Measurements from ENCODE around the gene ALDH1A1.

Gene ALDH1A1

DNA sequence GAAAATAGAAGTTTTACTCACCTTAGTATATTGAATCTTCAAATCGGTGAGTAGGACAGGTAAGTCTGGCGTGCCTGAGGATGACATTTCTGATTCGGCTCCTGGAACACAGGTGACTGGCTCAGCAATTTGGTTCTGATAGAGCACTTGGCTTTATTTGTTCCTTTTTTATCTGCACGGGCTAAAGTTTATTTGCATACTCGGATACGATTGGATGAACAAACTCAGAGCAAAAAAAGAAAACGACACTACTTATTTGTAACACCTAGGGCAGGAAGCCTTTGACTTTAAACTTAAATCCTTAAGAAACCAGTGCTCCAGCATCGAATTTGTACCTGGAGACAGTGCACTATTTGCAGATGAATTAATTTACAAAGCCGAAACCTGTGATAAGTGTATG, at the start of gene ALDH1A1:
ALDH1A1 (minus strand) TSS at position 140 of the 400 bp plus-strand sequence; CDS start at position 87, 53 bp downstream.
- peak; percentile 24 for DNase-seq

GRCh38 chr9:73001860-73002259, 49.0 kb upstream of the ALDH1A1 start:
- DNase-seq = no peak

DNA sequence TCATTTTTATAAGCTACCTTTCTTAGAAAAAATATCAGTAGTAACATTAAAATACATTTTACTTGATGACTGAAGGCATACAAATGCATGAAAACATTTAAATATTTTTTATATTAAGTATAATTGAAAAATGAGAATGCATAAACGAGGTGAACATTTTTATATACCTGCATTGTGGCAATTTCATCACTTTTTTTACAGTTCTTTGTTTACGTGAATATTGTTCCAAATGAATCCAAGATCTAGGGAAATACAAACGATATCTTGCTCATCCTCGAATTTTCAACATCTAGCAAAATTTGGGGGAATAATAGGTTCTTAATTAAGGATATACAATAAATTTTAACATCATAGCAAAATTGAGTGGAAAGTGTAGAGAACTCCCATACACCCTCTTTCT, 45.5 kb upstream of the ALDH1A1 start:
- DNase-seq = no peak

GRCh38 chr9:72997387-72997995, 44.6 kb upstream of the ALDH1A1 start:
- peak; percentile 75 for DNase-seq

GRCh38 chr9:72996684-72997314, 43.9 kb upstream of the ALDH1A1 start:
- DNase-seq = no peak

- DNase-seq = no peak
Measured at GRCh38 chr9:72996114-72996513, 43.3 kb upstream of the ALDH1A1 start.

DNA sequence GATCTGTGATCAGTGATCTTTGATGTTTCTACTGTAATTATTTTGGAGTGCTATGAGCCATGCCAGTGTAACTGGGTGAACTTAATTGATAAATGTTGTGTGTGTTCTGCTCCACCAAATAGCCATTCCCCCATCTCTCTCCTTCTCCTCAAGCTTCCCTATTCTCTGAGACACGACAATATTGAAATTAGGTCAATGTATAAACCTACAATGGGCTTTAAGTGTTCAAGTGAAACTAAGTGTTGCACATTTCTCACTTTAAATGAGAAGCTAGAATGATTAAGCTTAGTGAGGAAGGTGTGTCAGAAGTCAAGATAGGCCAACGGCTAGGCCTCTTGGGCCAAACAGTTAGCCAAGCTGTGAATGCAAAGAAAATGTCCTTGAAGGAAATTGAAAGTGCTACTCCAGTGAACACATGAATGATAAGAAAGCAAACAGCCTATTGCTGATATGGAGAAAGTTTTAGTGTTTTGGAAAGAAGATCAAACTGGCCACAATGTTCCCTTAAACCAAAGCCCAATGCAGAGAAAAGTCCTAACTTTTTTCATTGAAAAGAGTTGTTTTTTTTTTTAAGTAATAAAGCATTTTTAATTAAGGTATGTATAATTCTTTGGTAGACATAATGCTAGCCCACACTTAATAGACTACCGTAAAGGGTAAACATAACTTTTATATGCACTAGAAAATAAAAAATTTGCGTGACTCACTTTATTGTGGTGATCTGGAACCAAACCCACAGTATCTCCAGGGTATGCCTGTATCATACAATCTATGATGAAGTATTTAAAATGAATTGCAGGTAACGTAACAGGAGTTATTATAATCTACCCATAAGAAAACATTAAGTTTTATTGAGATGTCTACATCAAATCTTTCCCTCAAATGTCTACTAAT, 42.5 kb upstream of the ALDH1A1 start:
- DNase-seq = no peak

- no peak for DNase-seq
Measured at GRCh38 chr9:72991772-72992171, 38.9 kb upstream of the ALDH1A1 start.

GRCh38 chr9:72990397-72991182, 37.7 kb upstream of the ALDH1A1 start:
- DNase-seq = no peak

- DNase-seq = no peak
Measured at GRCh38 chr9:72986522-72987116, 33.8 kb upstream of the ALDH1A1 start.

DNA sequence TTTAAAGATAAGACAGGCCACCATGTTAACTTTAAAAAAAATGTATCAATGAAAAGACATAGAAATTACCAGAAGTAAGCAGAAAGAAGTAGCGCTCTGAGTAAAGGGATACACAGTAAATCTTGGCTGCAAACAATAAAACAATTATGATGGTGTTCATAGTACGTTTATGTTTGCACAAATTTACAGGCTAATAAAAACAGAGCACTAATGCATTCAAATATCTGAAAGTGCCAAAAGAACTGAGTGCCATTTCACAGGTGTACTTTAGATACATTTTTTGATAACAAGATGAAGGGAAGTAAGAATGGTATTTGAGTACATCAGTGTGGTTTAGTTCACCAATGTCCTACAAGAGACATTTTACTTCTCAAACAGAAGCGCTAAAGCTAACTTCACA, 32.9 kb upstream of the ALDH1A1 start:
- DNase-seq = no peak

GRCh38 chr9:72984991-72985390, 32.1 kb upstream of the ALDH1A1 start:
- DNase-seq = no peak

DNA sequence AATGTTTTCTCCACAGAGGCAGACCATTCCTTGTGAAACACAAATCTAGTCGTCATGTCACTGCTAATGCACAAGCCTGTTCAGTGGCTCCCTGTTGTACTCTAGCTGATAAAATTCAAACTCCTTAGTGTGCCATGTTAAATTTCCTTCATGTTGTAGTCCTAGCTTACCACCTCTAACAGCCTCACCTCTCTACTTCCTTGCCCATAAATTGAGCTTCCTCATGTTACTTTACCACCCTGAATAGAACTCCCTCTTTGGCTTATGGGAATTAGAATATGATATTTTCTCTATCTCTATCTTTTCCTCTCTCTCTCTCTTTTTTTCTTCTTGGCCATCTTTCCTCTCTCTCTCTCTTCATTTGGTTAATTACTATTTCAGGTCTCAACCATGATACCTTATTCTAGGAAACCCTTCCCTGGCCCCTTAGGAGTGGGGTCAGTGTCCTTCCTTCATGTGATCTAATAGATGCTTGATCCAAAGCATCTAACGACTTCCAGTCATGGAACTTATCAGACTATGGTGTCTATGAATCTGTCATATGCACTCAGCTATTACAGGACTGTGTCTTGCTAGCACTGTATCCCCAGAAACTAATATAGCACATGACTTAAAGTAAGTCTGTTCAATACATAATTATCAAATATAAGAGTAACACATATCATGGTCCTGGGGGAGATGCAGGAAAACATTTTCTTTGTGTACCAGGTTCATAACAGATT, 31.5 kb upstream of the ALDH1A1 start:
- no peak for DNase-seq

- DNase-seq = no peak
Measured at GRCh38 chr9:72983512-72984225, 30.8 kb upstream of the ALDH1A1 start.

GRCh38 chr9:72983056-72983455, 30.2 kb upstream of the ALDH1A1 start:
- DNase-seq = no peak

DNA sequence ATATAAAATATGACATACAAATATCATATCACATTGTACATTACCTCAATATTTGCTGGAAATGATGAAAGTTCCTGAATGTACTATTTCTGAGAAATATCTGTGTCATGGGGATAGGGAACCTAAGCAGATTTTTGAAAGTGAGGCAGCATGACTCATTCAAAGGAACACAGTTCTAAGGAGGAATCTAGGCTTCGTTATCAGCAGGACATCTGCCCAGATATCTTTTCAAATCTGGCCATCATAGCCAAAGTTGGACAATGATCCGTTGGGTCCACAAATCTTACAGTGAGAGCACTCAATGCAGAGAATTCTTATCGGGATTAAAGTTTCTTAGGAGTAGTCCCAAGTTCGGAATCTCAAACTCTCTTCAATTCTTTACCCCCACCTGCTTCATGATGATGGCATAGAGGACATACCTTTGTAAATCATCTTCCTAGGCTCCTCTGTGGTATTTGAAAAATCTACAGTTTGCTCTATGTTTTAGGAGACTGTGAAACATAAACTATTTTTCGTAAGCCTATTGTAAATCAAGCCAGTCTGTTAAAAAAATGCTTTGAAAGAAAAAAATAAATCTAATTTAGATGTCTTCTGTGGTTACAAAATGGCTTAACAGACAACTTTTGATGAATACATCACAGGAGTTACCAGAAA, 29.4 kb upstream of the ALDH1A1 start:
- DNase-seq = no peak

DNA sequence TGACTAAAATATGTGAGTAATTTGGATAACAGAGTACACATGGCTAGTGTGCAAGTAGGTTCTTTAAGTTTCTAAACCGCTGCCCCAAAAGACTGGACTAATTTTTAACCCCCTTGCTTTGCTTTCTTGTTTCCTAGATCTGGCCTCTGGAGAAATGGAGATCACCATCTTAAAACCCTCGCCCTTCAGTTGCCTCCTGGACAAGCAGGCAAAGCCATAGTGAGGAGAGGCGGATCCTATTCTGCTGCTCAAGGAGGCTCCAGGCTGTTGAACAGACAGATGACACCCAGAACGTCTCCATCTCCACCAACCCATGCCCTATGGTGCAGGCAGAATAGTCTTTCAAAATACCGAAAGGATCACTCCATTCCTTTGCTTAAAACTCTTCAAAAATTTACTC, 28.6 kb upstream of the ALDH1A1 start:
- no peak for DNase-seq

GRCh38 chr9:72980600-72981265, 27.9 kb upstream of the ALDH1A1 start:
- DNase-seq = no peak

DNA sequence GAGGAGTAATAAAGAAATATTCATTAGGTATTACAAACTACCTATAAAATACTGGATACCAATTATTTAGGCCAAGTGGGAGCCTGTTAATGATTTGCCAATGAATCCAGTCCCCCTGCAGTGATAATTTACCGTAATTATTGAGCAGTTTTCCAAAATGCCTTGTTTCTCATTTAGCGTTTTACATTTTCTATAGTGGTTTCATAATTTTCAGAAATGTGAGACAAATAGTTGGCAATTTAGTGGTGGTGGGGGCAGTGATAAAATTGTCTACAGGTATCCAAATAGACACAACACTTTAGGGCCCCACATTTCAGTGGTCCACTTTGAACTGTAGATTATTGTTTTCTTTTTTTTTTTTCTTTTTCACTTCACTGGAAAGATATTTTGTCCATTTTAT, 27.3 kb upstream of the ALDH1A1 start:
- DNase-seq = no peak

Data from eye (tissue), 1 donor.